Mucosa of rectum (tissue), 2 donors: ENCODE measurements around the gene ACTN1.
A peak's percentile ranks its signal among the peaks of the same experiment; 100 is the strongest.

Experiments
- H3K27ac ChIP-seq, 2 donors: one replicate each; pipeline ENCODE4 v1.7.0; 2013; ENCODE audit warnings: inconsistent platforms in 2 of 2, low read depth in 2 of 2, low read length in 2 of 2
- H3K27me3 ChIP-seq, 2 donors: one replicate each; pipeline ENCODE4 v1.7.0; 2013; ENCODE audit warnings: low read length in 2 of 2; ENCODE audit not compliant: control insufficient read depth in 2 of 2, insufficient read depth in 2 of 2
- H3K36me3 ChIP-seq, 2 donors: one replicate each; pipeline ENCODE4 v1.7.0; 2013; ENCODE audit warnings: low read length in 2 of 2; ENCODE audit not compliant: control insufficient read depth in 2 of 2, insufficient read depth in 2 of 2
- H3K4me1 ChIP-seq, 2 donors: one replicate each; pipeline ENCODE4 v1.7.0; 2013; ENCODE audit warnings: low read length in 2 of 2, mild to moderate bottlenecking in 1 of 2; ENCODE audit not compliant: control insufficient read depth in 2 of 2, insufficient read depth in 2 of 2
- H3K4me3 ChIP-seq, 2 donors: one replicate each; pipeline ENCODE4 v1.7.0; 2013; ENCODE audit warnings: low read length in 2 of 2
- H3K9ac ChIP-seq, 2 donors: one replicate each; pipeline ENCODE4 v1.7.0; 2013; ENCODE audit warnings: low read length in 2 of 2, low read depth in 1 of 2, mild to moderate bottlenecking in 1 of 2
- H3K9me3 ChIP-seq, 2 donors: one replicate each; pipeline ENCODE4 v1.7.0; 2013; ENCODE audit warnings: low read length in 2 of 2; ENCODE audit not compliant: control insufficient read depth in 2 of 2
- donor health status: healthy.
- donor health status: Normal muscosa, but diverticular disease.

Gene ACTN1

DNA sequence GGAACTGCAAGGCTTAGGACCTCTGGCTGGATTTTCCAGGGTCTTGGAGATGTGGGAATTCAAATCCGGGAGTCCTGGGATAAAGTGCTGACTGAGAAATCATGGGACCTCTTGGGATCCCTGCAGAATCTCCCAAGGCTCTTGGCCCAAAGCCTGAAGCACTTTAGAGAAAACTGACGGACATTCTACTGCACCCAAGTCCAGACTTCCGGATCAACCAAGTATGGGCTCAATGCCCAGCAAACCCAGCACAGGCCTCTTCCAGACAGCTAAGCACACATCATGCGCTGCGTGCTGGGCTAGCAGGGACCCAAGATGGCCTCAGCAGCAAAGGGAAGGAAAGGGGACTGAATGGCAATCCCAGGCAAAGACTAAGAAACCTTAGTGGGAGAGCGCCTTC lies 85.0 kb downstream of the ACTN1 start:
- Histone ChIP-seq H3K27me3 (no peaks in the 10 kb centered on the region), H3K4me1 (peaks cover 0 to 3% of the 10 kb centered on the region in 2 donors), H3K4me3 (no peak overlapping the region), H3K36me3 (peaks cover 20 to 60% of the 10 kb centered on the region in 2 donors), H3K9me3 (no peaks in the 10 kb centered on the region), H3K9ac (no peak overlapping the region), H3K27ac (peak overlapping the region in 1 of 2 donors; percentile 32)

GRCh38 chr14:68893566-68893965 lies 85.5 kb downstream of the ACTN1 start:
- peak overlapping the region in 1 of 2 donors; percentile 27 for H3K27ac ChIP-seq
- no peaks in the 10 kb centered on the region for H3K27me3 ChIP-seq
- no peaks in the 10 kb centered on the region for H3K9me3 ChIP-seq
- H3K36me3 ChIP-seq, result peaks cover 18 to 63% of the 10 kb centered on the region in 2 donors
- H3K9ac ChIP-seq, result no peak overlapping the region
- peaks cover 0 to 3% of the 10 kb centered on the region in 2 donors for H3K4me1 ChIP-seq
- H3K4me3 ChIP-seq, result no peak overlapping the region

GRCh38 chr14:68892961-68893360 lies 86.1 kb downstream of the ACTN1 start:
- no peaks in the 10 kb centered on the region for H3K27me3 ChIP-seq
- peaks cover 19 to 64% of the 10 kb centered on the region in 2 donors for H3K36me3 ChIP-seq
- H3K9me3 ChIP-seq, result no peaks in the 10 kb centered on the region
- no peak overlapping the region for H3K4me3 ChIP-seq
- H3K9ac ChIP-seq, result no peak overlapping the region
- H3K4me1 ChIP-seq, result peaks cover 0 to 3% of the 10 kb centered on the region in 2 donors
- H3K27ac ChIP-seq, result no peak overlapping the region

DNA sequence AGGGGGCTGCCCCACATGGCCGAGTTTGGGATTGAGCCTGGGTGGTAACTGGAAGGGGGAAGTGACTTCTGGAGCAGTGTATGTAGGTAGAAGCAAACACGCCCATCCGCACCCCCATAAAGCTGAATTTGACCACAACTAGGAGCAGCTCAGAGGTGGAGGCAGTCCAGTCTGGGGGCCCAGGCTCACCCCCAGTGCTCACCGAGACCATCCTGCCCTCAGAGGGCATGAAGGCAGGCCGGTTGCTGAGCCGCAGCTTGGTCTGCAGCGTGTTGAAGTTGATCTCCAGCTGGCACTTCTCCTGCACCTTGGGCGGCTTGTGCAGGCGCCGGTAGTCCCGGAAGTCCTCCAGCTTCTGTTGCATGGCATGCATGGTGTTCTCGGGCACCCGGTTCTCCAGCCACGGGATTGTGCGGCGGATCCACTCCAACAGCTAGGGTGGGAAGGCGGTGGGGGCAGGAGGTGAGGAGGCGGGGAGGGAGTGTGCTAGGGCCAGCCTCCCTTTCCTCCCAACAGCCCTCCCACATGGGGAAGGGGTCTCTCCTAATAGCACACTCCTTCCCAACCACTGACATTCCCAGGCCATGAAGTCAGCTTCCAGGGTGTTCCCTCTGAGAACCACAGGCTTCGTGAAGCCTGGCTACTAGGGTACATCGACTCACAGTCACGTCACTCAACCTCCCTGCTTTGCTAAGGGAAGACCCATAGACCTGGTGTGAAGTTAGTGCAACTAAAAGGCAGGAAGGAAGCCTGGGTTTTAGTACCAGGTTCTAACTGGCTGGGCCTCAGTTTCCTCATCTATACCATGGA lies 87.0 kb downstream of the ACTN1 start:
- H3K9ac ChIP-seq, result no peak overlapping the region
- H3K4me3 ChIP-seq, result no peak overlapping the region
- peaks cover 20 to 64% of the 10 kb centered on the region in 2 donors for H3K36me3 ChIP-seq
- no peaks in the 10 kb centered on the region for H3K9me3 ChIP-seq
- H3K27me3 ChIP-seq, result no peaks in the 10 kb centered on the region
- H3K27ac ChIP-seq, result no peak overlapping the region
- peaks cover 0 to 3% of the 10 kb centered on the region in 2 donors for H3K4me1 ChIP-seq

GRCh38 chr14:68890173-68890931 lies 88.8 kb downstream of the ACTN1 start:
- Histone ChIP-seq H3K27me3 (no peaks in the 10 kb centered on the region), H3K27ac (no peak overlapping the region), H3K36me3 (peaks cover 22 to 69% of the 10 kb centered on the region in 2 donors), H3K4me1 (peaks cover 0 to 3% of the 10 kb centered on the region in 2 donors), H3K9me3 (no peaks in the 10 kb centered on the region), H3K4me3 (no peak overlapping the region), H3K9ac (no peak overlapping the region)

GRCh38 chr14:68888883-68889282 lies 90.2 kb downstream of the ACTN1 start:
- Histone ChIP-seq H3K27me3 (no peaks in the 10 kb centered on the region), H3K9me3 (no peaks in the 10 kb centered on the region), H3K4me1 (peaks cover 0 to 2% of the 10 kb centered on the region in 2 donors), H3K36me3 (peaks cover 27 to 65% of the 10 kb centered on the region in 2 donors), H3K9ac (no peak overlapping the region), H3K4me3 (no peak overlapping the region), H3K27ac (no peak overlapping the region)

- Histone ChIP-seq H3K4me1 (no peaks in the 10 kb centered on the region), H3K27ac (no peak overlapping the region), H3K4me3 (no peak overlapping the region), H3K36me3 (peaks cover 30 to 62% of the 10 kb centered on the region in 2 donors), H3K9ac (no peak overlapping the region), H3K9me3 (no peaks in the 10 kb centered on the region), H3K27me3 (no peaks in the 10 kb centered on the region)
These were observed 90.9 kb downstream of the ACTN1 start for GRCh38 chr14:68888025-68888850.

DNA sequence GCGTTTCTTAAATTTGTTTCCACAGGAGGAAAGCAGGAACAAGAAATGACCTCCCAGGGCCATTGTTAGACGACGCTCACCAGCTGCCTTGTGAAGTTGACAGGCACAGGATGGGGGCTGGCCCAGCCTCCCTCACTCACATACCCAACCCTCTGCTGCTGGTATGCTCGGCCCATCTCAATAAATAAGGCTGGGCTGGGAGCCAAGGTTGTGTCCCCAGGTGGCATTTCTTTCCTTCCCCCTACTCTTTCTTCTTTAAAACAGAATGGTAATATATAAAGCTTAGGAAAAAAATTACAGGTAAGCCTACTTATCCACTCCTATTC lies 93.0 kb downstream of the ACTN1 start:
- no peaks in the 10 kb centered on the region for H3K4me1 ChIP-seq
- H3K9ac ChIP-seq, result no peak overlapping the region
- H3K27me3 ChIP-seq, result no peaks in the 10 kb centered on the region
- H3K4me3 ChIP-seq, result no peak overlapping the region
- H3K27ac ChIP-seq, result no peak overlapping the region
- H3K9me3 ChIP-seq, result no peaks in the 10 kb centered on the region
- H3K36me3 ChIP-seq, result peaks cover 39 to 60% of the 10 kb centered on the region in 2 donors

GRCh38 chr14:68885226-68886108 lies 93.6 kb downstream of the ACTN1 start:
- H3K36me3 ChIP-seq, result peaks cover 44 to 61% of the 10 kb centered on the region in 2 donors
- no peak overlapping the region for H3K4me3 ChIP-seq
- no peak overlapping the region for H3K9ac ChIP-seq
- H3K27ac ChIP-seq, result no peak overlapping the region
- H3K27me3 ChIP-seq, result no peaks in the 10 kb centered on the region
- H3K4me1 ChIP-seq, result no peaks in the 10 kb centered on the region
- no peaks in the 10 kb centered on the region for H3K9me3 ChIP-seq
